ENCODE data around the gene CTDSPL2.
"Not testable (repeated sequence)": the region's sequence is repeated elsewhere in the genome, so short reads cannot be mapped to it uniquely, and the experiment has no call there.

The CTDSPL2 gene

DNA sequence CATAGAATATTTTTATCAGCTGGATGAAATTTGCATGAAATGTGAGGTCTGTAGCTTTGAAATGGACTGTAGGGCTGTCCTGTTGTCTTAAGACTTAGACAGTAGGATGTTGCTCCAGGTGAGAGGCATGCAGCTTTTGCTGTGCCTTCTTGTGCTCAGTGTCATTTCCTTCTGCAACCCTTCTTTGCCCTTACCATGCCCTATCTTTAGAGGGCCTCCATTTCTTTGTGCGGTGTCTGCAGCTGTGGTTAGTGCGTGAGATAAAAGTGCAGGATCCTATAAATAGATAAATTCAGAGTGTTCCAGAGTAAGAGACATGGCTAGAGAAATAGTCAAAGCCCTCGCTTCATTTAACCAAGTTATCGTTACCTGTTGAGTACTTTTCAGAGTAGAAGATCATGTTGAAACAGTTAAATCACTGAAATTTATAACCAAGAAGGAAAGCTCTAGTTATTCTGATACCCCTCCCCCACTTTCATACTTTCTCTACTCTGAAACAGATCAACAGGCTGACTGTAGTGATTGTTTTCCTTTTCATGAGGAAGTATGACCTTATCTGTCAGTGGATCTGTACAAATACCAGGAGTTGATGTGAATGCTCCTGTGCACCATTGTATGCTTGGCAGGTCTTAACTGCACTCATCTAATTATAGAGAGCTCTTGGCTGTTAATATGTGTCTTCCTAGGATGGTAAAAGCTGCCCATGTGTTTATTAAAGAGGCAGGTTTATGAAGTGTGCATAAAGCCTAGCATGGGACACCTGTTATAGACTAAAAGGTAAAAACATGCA, 127.7 kb downstream of the CTDSPL2 start:
- POLR2A ChIA-PET (ENCODE audit: low non-redundant PET) = interaction anchor here (0.6 kb wide), 1 partner anchor 13 kb away, joined by 3 read pairs; no protein-coding TSS in a partner anchor
- H3K27ac ChIP-seq = no peak overlapping the region
- TF ChIP-seq, protein P1, sequence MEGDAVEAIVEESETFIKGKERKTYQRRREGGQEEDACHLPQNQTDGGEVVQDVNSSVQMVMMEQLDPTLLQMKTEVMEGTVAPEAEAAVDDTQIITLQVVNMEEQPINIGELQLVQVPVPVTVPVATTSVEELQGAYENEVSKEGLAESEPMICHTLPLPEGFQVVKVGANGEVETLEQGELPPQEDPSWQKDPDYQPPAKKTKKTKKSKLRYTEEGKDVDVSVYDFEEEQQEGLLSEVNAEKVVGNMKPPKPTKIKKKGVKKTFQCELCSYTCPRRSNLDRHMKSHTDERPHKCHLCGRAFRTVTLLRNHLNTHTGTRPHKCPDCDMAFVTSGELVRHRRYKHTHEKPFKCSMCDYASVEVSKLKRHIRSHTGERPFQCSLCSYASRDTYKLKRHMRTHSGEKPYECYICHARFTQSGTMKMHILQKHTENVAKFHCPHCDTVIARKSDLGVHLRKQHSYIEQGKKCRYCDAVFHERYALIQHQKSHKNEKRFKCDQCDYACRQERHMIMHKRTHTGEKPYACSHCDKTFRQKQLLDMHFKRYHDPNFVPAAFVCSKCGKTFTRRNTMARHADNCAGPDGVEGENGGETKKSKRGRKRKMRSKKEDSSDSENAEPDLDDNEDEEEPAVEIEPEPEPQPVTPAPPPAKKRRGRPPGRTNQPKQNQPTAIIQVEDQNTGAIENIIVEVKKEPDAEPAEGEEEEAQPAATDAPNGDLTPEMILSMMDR (conservative IDR thresholded peaks at IDR 0.05; ENCODE audit: low read depth) = no peak
- CTCF ChIA-PET = interaction anchor here (1.4 kb wide), 1 partner anchor 9 kb away, joined by 3 read pairs; no protein-coding TSS in a partner anchor
- no peak for DNase-seq (ENCODE audit: low spot score)

GRCh38 chr15:44560926-44561325, 133.5 kb downstream of the CTDSPL2 start:
- DNase-seq (ENCODE audit: low spot score); POLR2A ChIA-PET (ENCODE audit: low non-redundant PET); CTCF ChIA-PET; H3K27ac ChIP-seq: not testable (repeated sequence)

DNA sequence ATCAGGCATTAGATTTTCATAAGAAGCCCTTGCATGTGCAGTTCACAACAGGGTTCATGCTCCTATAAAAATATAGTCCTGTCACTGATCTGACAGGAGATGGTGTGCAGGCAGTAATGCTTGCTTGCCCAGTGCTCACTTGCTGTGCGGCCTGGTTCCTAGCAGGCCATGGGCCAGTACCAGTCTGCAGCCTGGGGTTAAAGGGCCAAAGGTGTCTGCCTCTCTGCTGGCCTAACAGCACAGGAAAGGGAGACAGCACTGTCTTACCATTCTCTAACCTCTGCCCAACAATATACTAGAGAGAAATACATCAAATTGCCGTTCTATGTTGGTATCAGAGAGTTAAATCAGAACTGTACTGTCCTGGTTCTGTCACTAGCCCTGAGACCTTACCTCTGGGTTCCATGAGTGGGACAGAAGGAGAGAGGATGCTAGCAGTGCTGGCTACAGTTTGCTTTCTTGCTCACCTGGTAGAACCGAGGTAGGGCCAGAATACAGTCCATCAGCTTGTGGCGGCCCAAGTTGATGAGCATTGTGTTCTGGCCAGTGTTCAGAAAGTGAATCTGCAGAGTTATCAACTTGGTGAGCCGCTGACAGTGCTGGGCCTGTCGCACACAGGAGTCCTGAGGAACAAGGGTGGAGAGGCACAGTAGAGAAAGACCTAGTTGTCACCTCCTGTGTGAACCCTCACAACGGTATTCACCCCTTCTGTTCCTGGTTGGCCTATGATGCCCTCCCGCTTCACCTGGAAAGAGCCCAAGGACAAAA, 138.1 kb downstream of the CTDSPL2 start:
- DNase-seq (ENCODE audit: low spot score) = no peak
- TF ChIP-seq, protein P1 (conservative IDR thresholded peaks at IDR 0.05; ENCODE audit: low read depth) = no peak
- 0 out of 2 replicates have a peak overlapping the region, but pooled peaks have one; percentile 7 for H3K27ac ChIP-seq
- ChIA-PET CTCF (interaction anchor here (4.8 kb wide), 1 partner anchor 13 kb away, joined by 19 read pairs; no protein-coding TSS in a partner anchor), POLR2A (ENCODE audit: low non-redundant PET) (no interaction called here)

GRCh38 chr15:44566155-44566540, 138.7 kb downstream of the CTDSPL2 start:
- ChIA-PET POLR2A (ENCODE audit: low non-redundant PET) (no interaction called here), CTCF (interaction anchor here (4.8 kb wide), 1 partner anchor 12 kb away, joined by 19 read pairs; no protein-coding TSS in a partner anchor)

GRCh38 chr15:44568338-44568737, 140.9 kb downstream of the CTDSPL2 start:
- ChIA-PET POLR2A (ENCODE audit: low non-redundant PET) (no interaction called here), CTCF (interaction anchor here (4.8 kb wide), 1 partner anchor 10 kb away, joined by 19 read pairs; no protein-coding TSS in a partner anchor)
- no peak for DNase-seq (ENCODE audit: low spot score)
- TF ChIP-seq, protein P1 (conservative IDR thresholded peaks at IDR 0.05; ENCODE audit: low read depth) = no peak
- H3K27ac ChIP-seq = peak overlapping the region; percentile 35

More at GRCh38 chr15:44566155-44566540, 138.7 kb downstream of the CTDSPL2 start:
- 0 out of 2 replicates have a peak overlapping the region, but pooled peaks have one; percentile 7 for H3K27ac ChIP-seq
- TF ChIP-seq, protein P1 (conservative IDR thresholded peaks at IDR 0.05; ENCODE audit: low read depth) = no peak
- no peak for DNase-seq (ENCODE audit: low spot score)

DNA sequence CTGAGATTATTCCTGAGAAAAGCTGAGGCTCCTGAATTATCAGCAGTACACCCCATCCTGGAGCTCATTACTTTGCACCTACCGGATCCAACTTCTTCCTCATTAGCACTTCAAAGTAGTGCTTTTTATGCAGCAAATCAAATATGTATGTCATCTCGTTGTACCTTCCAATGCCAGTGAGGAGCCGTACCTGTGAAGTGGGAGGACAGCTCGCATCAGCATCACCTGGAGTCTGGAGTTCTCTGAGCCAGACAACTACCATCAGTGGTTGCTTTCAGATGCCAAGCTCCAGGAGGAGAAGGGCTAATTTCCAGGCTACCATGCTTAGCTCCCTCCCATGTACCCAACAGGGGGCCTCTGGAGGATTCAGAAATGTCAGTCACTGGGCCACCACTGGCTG, 141.9 kb downstream of the CTDSPL2 start:
- DNase-seq (ENCODE audit: low spot score) = no peak
- no peak overlapping the region for H3K27ac ChIP-seq
- TF ChIP-seq, protein P1 (conservative IDR thresholded peaks at IDR 0.05; ENCODE audit: low read depth) = no peak
- ChIA-PET CTCF (interaction anchor here (4.8 kb wide), 1 partner anchor 9 kb away, joined by 19 read pairs; no protein-coding TSS in a partner anchor), POLR2A (ENCODE audit: low non-redundant PET) (no interaction called here)

Data from RWPE1 (cell line).